PC-9 (cell line): ENCODE measurements around the gene PTGES2. TPM values are rescaled to one million over a fixed set of nuclear protein-coding genes. Genes with fewer than 3 reads are reported as not detected.

Experiments
- Bru-seq: library from RNA; stranded (reverse); fragments of 400-500 nt; gene quantifications from one replicate; lab custom pipeline; 2021; lab: Mats Ljungman, UMichigan
- BruChase-seq, 2 experiments: library from RNA; stranded (reverse); fragments of 400-500 nt; gene quantifications; one replicate each; lab custom pipeline; 2021; lab: Mats Ljungman, UMichigan
- BruUV-seq: library from RNA; stranded (reverse); fragments of 400-500 nt; replicated peaks from 2 replicates; lab custom pipeline; 2021; lab: Mats Ljungman, UMichigan
- CTCF ChIA-PET: fragments of 300-600 bp; sonication (Branson Sonifier 250); formaldehyde crosslinking; loops from one replicate; lab custom pipeline; 2022; ENCODE audit warnings: antibody characterized with exemption; lab: Charles Lee
- POLR2A ChIA-PET: fragments of 300-600 bp; sonication (Branson Sonifier 250); formaldehyde crosslinking; loops from one replicate; lab custom pipeline; 2022; ENCODE audit warnings: antibody characterized with exemption; ENCODE audit not compliant: unreplicated experiment; lab: Charles Lee
- DNase-seq, 2 experiments: peaks; one replicate each; pipeline versions ENCODE4 v3.0.0 to v3.0.0-alpha.2; 2015 to 2022; ENCODE audit warnings: mixed read lengths in 1 of 2
- H2AFZ ChIP-seq: fragments of 200-600 bp; sonication (generic); 2 replicates; pipeline ENCODE4 v1.8.1; 2017; ENCODE audit warnings: antibody characterized with exemption
- H3F3A ChIP-seq: fragments of 200-600 bp; sonication (generic); 2 replicates; pipeline ENCODE4 v1.8.1; 2017; ENCODE audit warnings: antibody characterized with exemption, mild to moderate bottlenecking, low read depth; ENCODE audit not compliant: insufficient read depth
- H3K27ac ChIP-seq: fragments of 200-600 bp; sonication (generic); 2 replicates; pipeline ENCODE4 v1.6.1; 2016; ENCODE audit warnings: mixed run types
- H3K27me3 ChIP-seq: fragments of 200-600 bp; sonication (generic); 2 replicates; pipeline ENCODE4 v1.6.1; 2016; ENCODE audit warnings: low read depth, mixed run types; ENCODE audit not compliant: insufficient read depth
- H3K36me3 ChIP-seq: fragments of 200-600 bp; sonication (generic); 2 replicates; pipeline ENCODE4 v1.6.1; 2016; ENCODE audit warnings: low read depth, mixed run types
- H3K4me1 ChIP-seq: fragments of 200-600 bp; sonication (generic); replicated peaks from 2 replicates; pipeline ENCODE4 v1.6.1; 2016; ENCODE audit warnings: mixed run types; ENCODE audit not compliant: insufficient read depth
- H3K4me2 ChIP-seq: fragments of 200-600 bp; sonication (generic); 2 replicates; pipeline ENCODE4 v1.6.1; 2017; ENCODE audit warnings: mixed run types
- H3K4me3 ChIP-seq: fragments of 200-600 bp; sonication (generic); 2 replicates; pipeline ENCODE4 v1.6.1; 2016; ENCODE audit warnings: mixed run types
- H3K79me2 ChIP-seq: fragments of 200-600 bp; sonication (generic); 2 replicates; pipeline ENCODE4 v1.6.1; 2017; ENCODE audit warnings: low read depth, mixed run types
- H3K9me2 ChIP-seq: fragments of 200-600 bp; sonication (generic); 2 replicates; pipeline ENCODE4 v1.8.1; 2017; ENCODE audit warnings: mild to moderate bottlenecking; ENCODE audit not compliant: insufficient read depth
- H3K9me3 ChIP-seq: fragments of 200-600 bp; sonication (generic); 2 replicates; pipeline ENCODE4 v1.8.1; 2016; ENCODE audit warnings: low read depth; ENCODE audit not compliant: insufficient read depth
- H4K20me1 ChIP-seq: fragments of 200-600 bp; sonication (generic); 2 replicates; pipeline ENCODE4 v1.8.1; 2017; ENCODE audit not compliant: insufficient read depth
- EZH2 ChIP-seq: fragments of 200-600 bp; sonication (generic); IDR thresholded peaks from 2 replicates; pipeline ENCODE4 v1.8.0; 2017; ENCODE audit warnings: antibody characterized with exemption, low read depth
- intact Hi-C: fragments of 100-400 bp; cut with micrococcal nuclease; formaldehyde crosslinking; loops from one replicate; pipeline ENCODE4 v1.10.0; 2022; ENCODE audit not compliant: unreplicated experiment
- long read RNA-seq: library from polyadenylated mRNA; stranded (forward); transcript quantifications from one replicate; pipeline ENCODE4 v2.0.0, GENCODE V29; 2022
- total RNA-seq: library from RNA; stranded (reverse); gene quantifications from 2 replicates; pipeline ENCODE4 v1.2.3, GENCODE V29; 2021
- TF ChIP-seq, protein P1 (sequence below): fragments of 200-600 bp; sonication (generic); conservative IDR thresholded peaks from 2 replicates; pipeline ENCODE4 v1.6.1; 2017; ENCODE audit warnings: mixed run types, antibody characterized with exemption, mild to moderate bottlenecking, moderate library complexity

Gene PTGES2
- total RNA-seq, result 95.2 and 124 TPM in 2 replicates
- Bru-seq, nascent RNA, result percentile 68 among the genes with signal in this experiment
- BruChase-seq, experiment 1, labeled RNA remaining after a 2-hour chase, result percentile 75 among the genes with signal in this experiment
- percentile 83 among the genes with signal in this experiment for BruChase-seq, experiment 2, labeled RNA remaining after a 6-hour chase
- long read RNA-seq, transcript PTGES2-202 (7 exons, 2,331 nt), result major isoform, 244 of 361 reads
- long read RNA-seq, partial matches to known transcripts, result 60 of 361 reads
- long read RNA-seq, other reads (novel, unspliced or antisense), result 53 of 361 reads

DNA sequence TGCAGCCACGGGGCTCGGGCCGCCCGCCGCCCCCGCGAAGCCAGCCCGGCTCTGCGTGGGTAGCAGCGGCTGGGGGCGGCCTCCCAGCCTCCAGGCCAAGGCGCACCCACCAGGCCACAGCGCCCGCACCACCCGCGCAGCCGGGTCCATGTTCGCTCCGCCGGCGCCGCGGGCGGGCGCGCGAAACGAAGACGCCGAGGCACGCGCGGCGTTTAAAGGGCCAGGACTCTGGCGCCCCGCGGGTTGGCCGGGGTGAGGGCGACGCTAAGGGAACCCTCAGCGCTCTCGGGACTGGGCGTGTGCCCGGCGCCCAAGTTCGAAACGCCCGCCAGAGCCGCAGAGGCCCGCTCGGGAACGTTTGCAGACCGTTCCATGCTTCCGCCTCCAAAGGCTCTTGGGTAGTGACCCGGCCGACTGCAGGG is at the start of gene PTGES2:
TSS of gene PTGES2 (minus strand) at position 162 of the 422 bp plus-strand sequence. CDS start at position 150, 12 bp downstream.
- no peak for TF ChIP-seq EZH2
- TF ChIP-seq, protein P1, sequence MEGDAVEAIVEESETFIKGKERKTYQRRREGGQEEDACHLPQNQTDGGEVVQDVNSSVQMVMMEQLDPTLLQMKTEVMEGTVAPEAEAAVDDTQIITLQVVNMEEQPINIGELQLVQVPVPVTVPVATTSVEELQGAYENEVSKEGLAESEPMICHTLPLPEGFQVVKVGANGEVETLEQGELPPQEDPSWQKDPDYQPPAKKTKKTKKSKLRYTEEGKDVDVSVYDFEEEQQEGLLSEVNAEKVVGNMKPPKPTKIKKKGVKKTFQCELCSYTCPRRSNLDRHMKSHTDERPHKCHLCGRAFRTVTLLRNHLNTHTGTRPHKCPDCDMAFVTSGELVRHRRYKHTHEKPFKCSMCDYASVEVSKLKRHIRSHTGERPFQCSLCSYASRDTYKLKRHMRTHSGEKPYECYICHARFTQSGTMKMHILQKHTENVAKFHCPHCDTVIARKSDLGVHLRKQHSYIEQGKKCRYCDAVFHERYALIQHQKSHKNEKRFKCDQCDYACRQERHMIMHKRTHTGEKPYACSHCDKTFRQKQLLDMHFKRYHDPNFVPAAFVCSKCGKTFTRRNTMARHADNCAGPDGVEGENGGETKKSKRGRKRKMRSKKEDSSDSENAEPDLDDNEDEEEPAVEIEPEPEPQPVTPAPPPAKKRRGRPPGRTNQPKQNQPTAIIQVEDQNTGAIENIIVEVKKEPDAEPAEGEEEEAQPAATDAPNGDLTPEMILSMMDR, result no peak
- H3K4me3 ChIP-seq, result peak within 1 kb of the TSS; percentile 86
- peaks cover 16% of the 10 kb centered on the region for H4K20me1 ChIP-seq
- H3K9me3 ChIP-seq, result no peaks in the 10 kb centered on the region
- peaks cover 42% of the 10 kb centered on the region for H3K79me2 ChIP-seq
- peaks cover 13% of the 10 kb centered on the region; the same call in 1 of the 2 replicates for H3F3A ChIP-seq
- peak within 1 kb of the TSS; percentile 66 for H3K27ac ChIP-seq
- H3K27me3 ChIP-seq, result no peaks in the 10 kb centered on the region
- DNase-seq, result peak; percentile 59 to 85
- no TSS peak for BruUV-seq
- peak within 1 kb of the TSS; percentile 91 for H3K4me2 ChIP-seq
- H2AFZ ChIP-seq, result peak within 1 kb of the TSS; percentile 94
- peaks cover 22% of the 10 kb centered on the region for H3K4me1 ChIP-seq
- H3K36me3 ChIP-seq, result no peaks in the 10 kb centered on the region
- ChIA-PET CTCF (interaction anchor here (0.7 kb wide), 1 partner anchor 9 kb away, joined by 10 read pairs; no protein-coding TSS in a partner anchor), POLR2A (interaction anchor here (1.1 kb wide), 1 partner anchor 9 kb away, joined by 4 read pairs; no protein-coding TSS in a partner anchor)
- intact Hi-C loops, result loop anchor here (5.0 kb wide), 3 partner anchors 150 to 425 kb away; partner anchors contain the start of genes GOLGA2, SLC27A4, SPTAN1 and SWI5
- H3K9me2 ChIP-seq, result no peaks in the 10 kb centered on the region

DNA sequence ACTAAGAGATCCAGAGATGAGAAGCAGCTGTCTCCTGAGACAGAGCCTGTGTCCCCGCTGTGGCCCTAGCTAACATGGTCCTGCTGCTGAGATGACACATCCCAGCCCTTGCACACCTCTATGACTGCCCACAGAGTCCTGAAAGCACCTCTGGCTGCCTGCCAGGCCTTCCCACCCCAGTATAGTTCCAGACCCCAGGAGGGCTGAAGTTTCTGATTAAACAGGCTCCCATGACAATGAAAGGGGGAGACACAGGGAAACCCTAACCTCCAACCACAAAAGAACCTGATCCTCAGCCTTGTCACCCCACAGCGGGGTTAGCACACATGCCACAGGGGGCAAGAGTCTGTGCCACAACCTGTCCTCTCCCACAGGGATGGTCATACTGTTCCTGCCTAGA is 48.2 kb upstream of the PTGES2 start:
- intact Hi-C loops, result loop anchor here (2.0 kb wide), 1 partner anchor 15 kb away; the partner anchor contains the start of gene BBLN
- H3K79me2 ChIP-seq, result no peaks in the 10 kb centered on the region
- CTCF ChIA-PET, result interaction anchor here (0.6 kb wide), 1 partner anchor 700 kb away, joined by 4 read pairs; no protein-coding TSS in a partner anchor
- H3K36me3 ChIP-seq, result peaks cover 29% of the 10 kb centered on the region; the same call in 1 of the 2 replicates
- TF ChIP-seq EZH2, result no peak
- TF ChIP-seq, protein P1, result no peak
- no TSS peak for BruUV-seq
- no peaks in the 10 kb centered on the region for H3K9me3 ChIP-seq
- no peaks in the 10 kb centered on the region for H4K20me1 ChIP-seq
- no peaks in the 10 kb centered on the region for H3K27me3 ChIP-seq
- POLR2A ChIA-PET, result no interaction called here
- peaks cover 12% of the 10 kb centered on the region for H3F3A ChIP-seq
- DNase-seq, result no peak
- H3K9me2 ChIP-seq, result no peaks in the 10 kb centered on the region
- no peak overlapping the region for H3K27ac ChIP-seq
- H3K4me2 ChIP-seq, result no peak overlapping the region
- H3K4me3 ChIP-seq, result no peak overlapping the region
- peaks cover 18% of the 10 kb centered on the region for H3K4me1 ChIP-seq
- no peak overlapping the region for H2AFZ ChIP-seq

DNA sequence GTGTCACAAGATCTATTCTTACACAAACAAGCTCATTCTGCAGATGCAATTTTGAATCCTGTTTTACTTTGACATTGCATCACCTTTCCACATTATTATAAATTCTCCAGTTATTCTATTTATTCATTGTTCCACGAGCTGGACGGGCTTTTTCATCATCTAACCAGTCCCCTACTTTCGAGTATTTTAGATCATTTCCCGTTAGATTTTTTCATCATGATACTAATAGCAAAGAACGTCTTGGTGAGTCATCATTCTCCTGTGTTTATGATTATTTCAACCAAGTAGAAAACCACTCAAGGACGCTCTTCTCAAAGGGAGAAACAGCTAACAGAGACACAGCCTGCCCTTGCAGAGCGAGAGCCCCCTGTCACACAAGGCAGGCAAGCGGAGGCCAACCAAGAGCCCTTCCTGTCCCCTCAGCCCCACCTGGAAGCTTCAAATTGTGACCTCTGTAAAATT is 47.6 kb upstream of the PTGES2 start:
- H3K4me3 ChIP-seq, result no peak overlapping the region
- BruUV-seq, result no TSS peak
- no peaks in the 10 kb centered on the region for H3K27me3 ChIP-seq
- peaks cover 12% of the 10 kb centered on the region for H3F3A ChIP-seq
- H3K36me3 ChIP-seq, result peaks cover 29% of the 10 kb centered on the region; the same call in 1 of the 2 replicates
- ChIA-PET POLR2A (interaction anchor here (0.6 kb wide), 1 partner anchor 17 kb away, joined by 7 read pairs; no protein-coding TSS in a partner anchor), CTCF (interaction anchor here (0.6 kb wide), 2 partner anchors 55 to 701 kb away, joined by 3 to 4 read pairs; no protein-coding TSS in a partner anchor)
- H3K4me2 ChIP-seq, result no peak overlapping the region
- peaks cover 18% of the 10 kb centered on the region for H3K4me1 ChIP-seq
- no peak for DNase-seq
- no peaks in the 10 kb centered on the region for H4K20me1 ChIP-seq
- intact Hi-C loops, result no loop called here
- H3K27ac ChIP-seq, result no peak overlapping the region
- H2AFZ ChIP-seq, result no peak overlapping the region
- no peaks in the 10 kb centered on the region for H3K79me2 ChIP-seq
- H3K9me3 ChIP-seq, result no peaks in the 10 kb centered on the region
- no peaks in the 10 kb centered on the region for H3K9me2 ChIP-seq
- TF ChIP-seq, protein P1, result no peak
- no peak for TF ChIP-seq EZH2
